K562 (cell line): ENCODE measurements around the gene PDCD6IP. TPM values are rescaled to one million over a fixed set of nuclear protein-coding genes. Genes with fewer than 3 reads are reported as not detected.
A peak's percentile ranks its signal among the peaks of the same experiment; 100 is the strongest.

Source experiments
- ATAC-seq: fragments of 200-7000 bp; cut with Tn5 transposase; 3 replicates; pipeline ENCODE4 v1.9.1; 2020; ENCODE audit warnings: moderate library complexity
- BruUV-seq: library from RNA; stranded (reverse); fragments of 400-500 nt; replicated peaks from 2 replicates; lab custom pipeline; 2021; lab: Mats Ljungman, UMichigan
- CTCF ChIA-PET: fragments of 300-600 bp; formaldehyde crosslinking; extraction: SDS; loops from one replicate; lab custom pipeline; 2021; ENCODE audit warnings: low intra/inter-chr PET ratio; lab: Yijun Ruan, JAX
- POLR2A ChIA-PET: fragments of 300-600, 350-650 bp; sonication (Branson Sonifier 250); formaldehyde crosslinking; extraction: SDS; loops from one replicate; lab custom pipeline; 2021; ENCODE audit warnings: antibody characterized with exemption, inconsistent platforms; lab: Yijun Ruan, JAX
- DNase-seq, 4 experiments: peaks; one replicate each; pipeline versions ENCODE4 v3.0.0 to v3.0.0-alpha.2; 2011 to 2018; ENCODE audit warnings: low spot score in 3 of 4, mixed read lengths in 3 of 4; ENCODE audit errors: extremely low read depth in 1 of 4
- FAIRE-seq: peaks from 2 replicates; lab custom pipeline; 2011; peaks lifted over from hg19 to GRCh38; lab: Jason Lieb, UNC
- H2AFZ ChIP-seq: 2 replicates; pipeline ENCODE4 v1.6.0; 2011; ENCODE audit warnings: low read depth, low read length, control low read depth, inconsistent platforms
- H3K27ac ChIP-seq: fragments of 200-600 bp; 3 replicates; pipeline ENCODE4 v1.8.0; 2011; ENCODE audit warnings: low read depth, mild to moderate bottlenecking, control low read depth, inconsistent platforms, low read length, moderate library complexity, mixed read lengths; ENCODE audit errors: extremely low read depth
- H3K27me3 ChIP-seq, 2 experiments: fragments of 300-600 bp in 1 of 2; 2 replicates in 1 of 2; 3 replicates in 1 of 2; pipeline versions ENCODE4 v1.6.0 to v1.8.0; 2011; ENCODE audit warnings: inconsistent platforms in 2 of 2, low read length in 2 of 2, mild to moderate bottlenecking in 1 of 2, mixed read lengths in 1 of 2, moderate library complexity in 1 of 2; ENCODE audit not compliant: control insufficient read depth in 2 of 2, insufficient read depth in 2 of 2
- H3K36me3 ChIP-seq: fragments of 300-600 bp; 3 replicates; pipeline ENCODE4 v1.8.0; 2011; ENCODE audit warnings: mild to moderate bottlenecking, low read length, inconsistent platforms; ENCODE audit not compliant: control insufficient read depth, insufficient read depth
- H3K4me1 ChIP-seq, 2 experiments: fragments of 200-600 bp in 1 of 2; replicated peaks in 1 of 2; 2 replicates in 1 of 2; 3 replicates in 1 of 2; pipeline versions ENCODE4 v1.5.1 to v1.8.0; 2011; ENCODE audit warnings: inconsistent platforms in 2 of 2, low read length in 2 of 2, mild to moderate bottlenecking in 1 of 2, mixed read lengths in 1 of 2, moderate library complexity in 1 of 2; ENCODE audit not compliant: control insufficient read depth in 2 of 2, insufficient read depth in 2 of 2
- H3K4me2 ChIP-seq: 2 replicates; pipeline ENCODE4 v1.6.1; 2011; ENCODE audit warnings: low read length, control low read depth, inconsistent platforms, mixed read lengths; ENCODE audit not compliant: insufficient read depth
- H3K4me3 ChIP-seq: fragments of 200-600 bp; sonication (generic), shearing (Covaris generic); 2 replicates; pipeline ENCODE4 v1.5.1; 2016; ENCODE audit warnings: control low read depth, inconsistent platforms
- H3K79me2 ChIP-seq: fragments of 200-600 bp; 3 replicates; pipeline ENCODE4 v1.8.0; 2011; ENCODE audit warnings: low read length, inconsistent platforms; ENCODE audit not compliant: control insufficient read depth, insufficient read depth
- H3K9ac ChIP-seq, 2 experiments: 2 replicates each; pipeline versions ENCODE4 v1.6.0 to v1.6.1; 2011; ENCODE audit warnings: low read depth in 2 of 2, low read length in 2 of 2, control low read depth in 1 of 2, inconsistent platforms in 1 of 2, mild to moderate bottlenecking in 1 of 2, mixed read lengths in 1 of 2; ENCODE audit not compliant: insufficient read depth in 1 of 2
- H3K9me1 ChIP-seq: one replicate; pipeline ENCODE4 v1.6.0; 2011; ENCODE audit warnings: inconsistent platforms, mild to moderate bottlenecking, low read length, moderate library complexity; ENCODE audit not compliant: control insufficient read depth, insufficient read depth
- H3K9me3 ChIP-seq: replicated peaks from 2 replicates; pipeline ENCODE4 v1.5.1; 2011; ENCODE audit warnings: low read depth, low read length, inconsistent platforms; ENCODE audit not compliant: control insufficient read depth, insufficient read depth
- H4K20me1 ChIP-seq: replicated peaks from 2 replicates; pipeline ENCODE4 v1.6.1; 2011; ENCODE audit warnings: low read length, inconsistent platforms, mixed read lengths; ENCODE audit not compliant: control insufficient read depth, insufficient read depth
- ATF1 ChIP-seq, 2 experiments: fragments of 450-650 bp in 1 of 2; IDR thresholded peaks; 2 replicates each; pipeline ENCODE4 v1.6.1; 2016; ENCODE audit warnings: missing compliant biosample characterization in 1 of 2, missing genetic modification characterization in 1 of 2
- CC2D1A ChIP-seq: fragments of 450-650 bp; IDR thresholded peaks from 2 replicates; pipeline ENCODE4 v1.6.1; 2017; ENCODE audit warnings: mild to moderate bottlenecking
- PBX2 ChIP-seq, 2 experiments: IDR thresholded peaks in 1 of 2; conservative IDR thresholded peaks in 1 of 2; 2 replicates each; pipeline ENCODE4 v1.6.1; 2016; ENCODE audit warnings: low read depth in 2 of 2, mild to moderate bottlenecking in 1 of 2, missing compliant biosample characterization in 1 of 2, missing genetic modification characterization in 1 of 2, moderate library complexity in 1 of 2
- PCBP1 ChIP-seq: fragments of 200-400 bp; formaldehyde crosslinking; IDR thresholded peaks from 2 replicates; pipeline ENCODE4 v1.6.1; 2018; ENCODE audit warnings: mild to moderate bottlenecking, low read depth, low read length; ENCODE audit not compliant: poor library complexity, severe bottlenecking
- SMAD3 ChIP-seq: fragments of 450-650 bp; formaldehyde crosslinking; conservative IDR thresholded peaks from 2 replicates; pipeline ENCODE4 v1.4.0; 2020; ENCODE audit warnings: mild to moderate bottlenecking
- SMC3 ChIP-seq: conservative IDR thresholded peaks from 2 replicates; pipeline ENCODE4 v1.6.1; 2011; ENCODE audit warnings: low read depth, low read length, improper control_type of control experiment; ENCODE audit not compliant: insufficient read depth
- ZNF239 ChIP-seq: fragments of 250-450 bp; sonication (Bioruptor Pico); IDR thresholded peaks from 2 replicates; pipeline ENCODE4 v1.4.0; 2020; ENCODE audit warnings: mild to moderate bottlenecking
- WGBS: fragments of 100-300 bp; shearing (Covaris generic); methylation state at CpG from one replicate; pipeline ENCODE4 v1.1.6; 2016; ENCODE audit warnings: low coverage, mixed read lengths; ENCODE audit not compliant: insufficient coverage; ENCODE audit errors: missing lambda C conversion rate; 5-methylcytosine and 5-hydroxymethylcytosine counted together
- in situ Hi-C: fragments of 300-500 bp; cut with MboI; formaldehyde crosslinking; loops from 4 replicates; pipeline ENCODE4 v1.15.0; 2018; ENCODE audit warnings: inconsistent platforms, mixed read lengths
- intact Hi-C: fragments of 100-400 bp; cut with micrococcal nuclease; formaldehyde crosslinking; loops from 2 replicates; pipeline ENCODE4 v1.14.2; 2022
- polyA plus RNA-seq, 8 experiments: library from polyadenylated mRNA; depleted of rRNA in 4 of 8; stranded (reverse) in 5 of 8; unstranded in 3 of 8; fragments of >200 nt; fragmentation: Nextera tagmentation in 2 of 8; fragmentation: Illumina TruSeq in 1 of 8; extraction: Ambion mirVana in 2 of 8; extraction: Trizol in 1 of 8; gene quantifications; 2 replicates each; pipeline versions ENCODE4 v1.2.1 to v1.2.3, GENCODE V29; 2011 to 2014; ENCODE audit warnings: inconsistent platforms in 1 of 8, missing spikeins in 1 of 8
- total RNA-seq, 7 experiments: library from RNA; depleted of rRNA in 6 of 7; stranded (reverse); fragments of >200 nt in 6 of 7; fragmentation: Illumina TruSeq in 2 of 7; extraction: Trizol in 2 of 7; gene quantifications; 2 replicates each; pipeline versions ENCODE4 v1.2.1 to v1.2.3, GENCODE V29; 2011 to 2021; ENCODE audit warnings: low replicate concordance in 1 of 7
- TF ChIP-seq, protein P1 (sequence below), 2 experiments: IDR thresholded peaks; 2 replicates each; pipeline ENCODE4 v1.6.1; 2011; ENCODE audit warnings: borderline replicate concordance in 1 of 2, control low read depth in 1 of 2, low read depth in 1 of 2, low read length in 1 of 2, mild to moderate bottlenecking in 1 of 2, mixed read lengths in 1 of 2, moderate library complexity in 1 of 2; ENCODE audit not compliant: insufficient read depth in 1 of 2, insufficient read length in 1 of 2, poor library complexity in 1 of 2, severe bottlenecking in 1 of 2; ENCODE audit errors: extremely low read depth in 1 of 2
- TF ChIP-seq, protein P2 (sequence below): fragments of 250-450 bp; sonication (Bioruptor Pico); IDR thresholded peaks from 2 replicates; pipeline ENCODE4 v1.4.0; 2020; ENCODE audit warnings: mild to moderate bottlenecking, moderate library complexity, borderline replicate concordance

Gene PDCD6IP
- total and polyA plus RNA-seq, 9 of the 15 experiments (the other 6 are each of a cell fraction or from before 2014, with no cell fraction given) = 40.2 to 302 (median 122) TPM

GRCh38 chr3:33883538-33883950 lies 85.1 kb downstream of the PDCD6IP start (continued):
- TF ChIP-seq ATF1 (CRISPR knock-in tag; IDR thresholded peaks at IDR 0.05) (no peak), ATF1 (tag; IDR thresholded peaks at IDR 0.05) (0 out of 2 replicates have a peak, but pooled peaks have one; percentile 13), SMC3 (peak; percentile 76), ZNF239 (CRISPR knock-in tag) (no peak)
- TF ChIP-seq, protein P1, sequence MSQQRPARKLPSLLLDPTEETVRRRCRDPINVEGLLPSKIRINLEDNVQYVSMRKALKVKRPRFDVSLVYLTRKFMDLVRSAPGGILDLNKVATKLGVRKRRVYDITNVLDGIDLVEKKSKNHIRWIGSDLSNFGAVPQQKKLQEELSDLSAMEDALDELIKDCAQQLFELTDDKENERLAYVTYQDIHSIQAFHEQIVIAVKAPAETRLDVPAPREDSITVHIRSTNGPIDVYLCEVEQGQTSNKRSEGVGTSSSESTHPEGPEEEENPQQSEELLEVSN (IDR thresholded peaks at IDR 0.05; ENCODE audit: borderline replicate concordance in 1 of 2, extremely low read depth in 1 of 2, insufficient read depth in 1 of 2, insufficient read length in 1 of 2, low read depth in 1 of 2, low read length in 1 of 2, poor library complexity in 1 of 2, severe bottlenecking in 1 of 2) = no peak

- WGBS = 5% methylated on average over 12 of the region's 12 CpGs
- Histone ChIP-seq H3K36me3 (no peaks in the 10 kb centered on the region), H3K4me3 (no peak overlapping the region), H3K27ac (no peak overlapping the region), H3K79me2 (no peaks in the 10 kb centered on the region), H2AFZ (peak overlapping the region; percentile 90), H3K4me2 (peak overlapping the region; percentile 44), H3K4me1 (peaks cover 0 to 22% of the 10 kb centered on the region in 2 experiments; a peak in 2 of 5 replicates), H3K9me1 (no peaks in the 10 kb centered on the region), H4K20me1 (no peaks in the 10 kb centered on the region), H3K9me3 (no peaks in the 10 kb centered on the region), H3K27me3 (no peaks in the 10 kb centered on the region), H3K9ac (no peak overlapping the region)
- BruUV-seq = no TSS peak
- peak; percentile 72 to 93 (median 76) for DNase-seq
- intact Hi-C loops = loop anchor here (1.0 to 5.0 kb wide), 9 partner anchors 31 to 800 kb away; no protein-coding TSS in a partner anchor
- ChIA-PET POLR2A (interaction anchor here (0.6 to 2.1 kb wide), 7 partner anchors 9 to 261 kb away, joined by 3 to 5 read pairs (median 4); no protein-coding TSS in a partner anchor), CTCF (interaction anchor here (0.7 to 4.3 kb wide), 8 partner anchors 109 to 800 kb away, joined by 3 to 43 read pairs (median 5); no protein-coding TSS in a partner anchor)
- ATAC-seq = peak; percentile 97
- in situ Hi-C loops = loop anchor here (5.0 to 25.0 kb wide), 3 partner anchors 133 to 803 kb away; no protein-coding TSS in a partner anchor
- peak; percentile 98 for FAIRE-seq
- TF ChIP-seq PCBP1 (no peak), CC2D1A (peak; percentile 83), PBX2 (CRISPR knock-in tag; IDR thresholded peaks at IDR 0.05; ENCODE audit: low read depth) (no peak), PBX2 (tag; conservative IDR thresholded peaks at IDR 0.05; ENCODE audit: low read depth) (no peak), SMAD3 (no peak)
- TF ChIP-seq, protein P2, sequence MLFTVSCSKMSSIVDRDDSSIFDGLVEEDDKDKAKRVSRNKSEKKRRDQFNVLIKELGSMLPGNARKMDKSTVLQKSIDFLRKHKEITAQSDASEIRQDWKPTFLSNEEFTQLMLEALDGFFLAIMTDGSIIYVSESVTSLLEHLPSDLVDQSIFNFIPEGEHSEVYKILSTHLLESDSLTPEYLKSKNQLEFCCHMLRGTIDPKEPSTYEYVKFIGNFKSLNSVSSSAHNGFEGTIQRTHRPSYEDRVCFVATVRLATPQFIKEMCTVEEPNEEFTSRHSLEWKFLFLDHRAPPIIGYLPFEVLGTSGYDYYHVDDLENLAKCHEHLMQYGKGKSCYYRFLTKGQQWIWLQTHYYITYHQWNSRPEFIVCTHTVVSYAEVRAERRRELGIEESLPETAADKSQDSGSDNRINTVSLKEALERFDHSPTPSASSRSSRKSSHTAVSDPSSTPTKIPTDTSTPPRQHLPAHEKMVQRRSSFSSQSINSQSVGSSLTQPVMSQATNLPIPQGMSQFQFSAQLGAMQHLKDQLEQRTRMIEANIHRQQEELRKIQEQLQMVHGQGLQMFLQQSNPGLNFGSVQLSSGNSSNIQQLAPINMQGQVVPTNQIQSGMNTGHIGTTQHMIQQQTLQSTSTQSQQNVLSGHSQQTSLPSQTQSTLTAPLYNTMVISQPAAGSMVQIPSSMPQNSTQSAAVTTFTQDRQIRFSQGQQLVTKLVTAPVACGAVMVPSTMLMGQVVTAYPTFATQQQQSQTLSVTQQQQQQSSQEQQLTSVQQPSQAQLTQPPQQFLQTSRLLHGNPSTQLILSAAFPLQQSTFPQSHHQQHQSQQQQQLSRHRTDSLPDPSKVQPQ (CRISPR knock-in tag) = no peak
Observed at GRCh38 chr3:33883951-33884561, 85.6 kb downstream of the PDCD6IP start.
